ENCODE results near the gene NLRP10.

- TF ChIP-seq, protein P1, sequence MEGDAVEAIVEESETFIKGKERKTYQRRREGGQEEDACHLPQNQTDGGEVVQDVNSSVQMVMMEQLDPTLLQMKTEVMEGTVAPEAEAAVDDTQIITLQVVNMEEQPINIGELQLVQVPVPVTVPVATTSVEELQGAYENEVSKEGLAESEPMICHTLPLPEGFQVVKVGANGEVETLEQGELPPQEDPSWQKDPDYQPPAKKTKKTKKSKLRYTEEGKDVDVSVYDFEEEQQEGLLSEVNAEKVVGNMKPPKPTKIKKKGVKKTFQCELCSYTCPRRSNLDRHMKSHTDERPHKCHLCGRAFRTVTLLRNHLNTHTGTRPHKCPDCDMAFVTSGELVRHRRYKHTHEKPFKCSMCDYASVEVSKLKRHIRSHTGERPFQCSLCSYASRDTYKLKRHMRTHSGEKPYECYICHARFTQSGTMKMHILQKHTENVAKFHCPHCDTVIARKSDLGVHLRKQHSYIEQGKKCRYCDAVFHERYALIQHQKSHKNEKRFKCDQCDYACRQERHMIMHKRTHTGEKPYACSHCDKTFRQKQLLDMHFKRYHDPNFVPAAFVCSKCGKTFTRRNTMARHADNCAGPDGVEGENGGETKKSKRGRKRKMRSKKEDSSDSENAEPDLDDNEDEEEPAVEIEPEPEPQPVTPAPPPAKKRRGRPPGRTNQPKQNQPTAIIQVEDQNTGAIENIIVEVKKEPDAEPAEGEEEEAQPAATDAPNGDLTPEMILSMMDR (IDR thresholded peaks at IDR 0.05 in 4 of 5, conservative IDR thresholded peaks at IDR 0.05 in 1 of 5): no peak
- no peak for TF ChIP-seq POLR2A (IDR thresholded peaks at IDR 0.05)
These were observed 3.4 kb upstream of the NLRP10 start for GRCh38 chr11:7968686-7969085.
